ENCODE data around the gene DMWD.

DMWD gene

DNA sequence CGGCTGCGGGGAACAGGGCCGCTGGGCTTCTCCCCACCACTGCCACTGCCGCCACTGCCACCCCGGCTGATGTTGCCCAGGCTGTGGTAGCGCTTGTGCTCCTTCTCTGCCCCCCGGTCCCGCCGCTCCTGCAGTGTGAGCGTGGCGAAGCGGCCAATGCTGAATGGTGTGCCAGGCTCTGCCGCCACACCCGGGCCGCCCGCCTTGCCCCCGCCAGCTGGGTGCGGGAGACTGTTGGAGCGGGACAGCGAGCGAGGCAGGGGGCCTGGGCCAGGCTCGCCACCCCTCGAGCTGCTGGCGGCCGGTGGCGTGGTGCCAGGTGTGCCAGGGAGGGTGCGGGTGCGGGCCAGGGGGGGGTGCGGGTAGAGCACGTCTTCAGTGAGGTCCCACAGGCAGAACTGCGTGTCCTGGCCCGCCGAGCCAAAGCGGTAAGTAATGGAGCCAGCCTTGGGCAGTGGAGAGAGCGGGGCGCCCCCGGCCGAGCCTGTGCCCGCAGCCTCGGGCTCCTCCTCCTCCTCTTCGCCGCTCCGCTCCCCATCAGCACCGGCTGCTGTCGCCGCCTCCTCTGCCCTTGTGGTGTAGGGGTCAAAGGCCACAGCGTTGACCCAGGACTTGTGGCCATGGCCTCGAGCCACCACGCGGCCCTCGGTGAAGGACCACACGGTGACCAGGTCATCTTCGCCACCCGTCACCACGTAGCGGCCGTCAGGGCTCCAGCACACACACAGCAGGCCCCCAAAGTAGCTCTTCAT is 6.7 kb downstream of the DMWD start:
- no peak for DNase-seq (ENCODE audit: low spot score)

DNA sequence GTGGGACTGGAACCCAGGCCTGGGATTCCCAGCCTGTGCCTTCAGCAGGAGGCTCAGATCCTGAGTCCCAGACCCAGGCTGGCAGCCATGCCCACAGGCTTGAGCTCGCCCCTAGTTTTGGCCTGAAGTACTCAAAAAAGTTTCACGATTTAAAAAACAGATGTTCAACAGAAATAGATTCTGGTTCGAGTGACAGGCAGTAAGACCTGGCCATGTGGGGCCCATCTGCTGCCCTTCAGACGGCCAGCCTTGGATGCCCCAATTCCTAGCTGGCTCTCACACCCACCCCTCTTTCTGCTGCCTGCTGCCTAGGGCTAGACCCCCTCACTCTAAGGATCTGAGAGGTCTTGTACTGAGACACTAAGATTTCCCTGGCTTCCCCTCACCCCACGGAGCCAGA is 7.5 kb downstream of the DMWD start:
- no peak for DNase-seq (ENCODE audit: low spot score)

DNA sequence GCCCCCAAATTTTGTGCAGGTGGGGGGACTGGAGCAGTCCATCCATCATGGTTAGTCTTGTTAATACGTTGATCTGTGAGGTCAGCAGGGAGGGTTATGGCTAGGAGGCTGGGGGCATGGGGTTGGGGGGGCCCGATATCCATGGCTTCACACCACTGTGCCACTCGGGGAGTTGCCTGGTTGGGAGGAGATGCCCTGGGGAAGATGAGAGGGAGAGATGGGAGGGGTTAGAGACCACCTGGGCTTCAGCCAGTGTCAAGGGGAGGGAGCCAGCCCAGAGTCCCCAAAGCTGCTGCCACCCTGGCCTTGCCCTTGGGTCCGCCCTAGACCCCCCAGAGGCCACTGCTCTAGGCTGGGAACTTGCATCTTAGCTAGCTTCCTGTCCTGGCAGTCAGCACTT is 8.5 kb downstream of the DMWD start:
- DNase-seq (ENCODE audit: low spot score): no peak

DNA sequence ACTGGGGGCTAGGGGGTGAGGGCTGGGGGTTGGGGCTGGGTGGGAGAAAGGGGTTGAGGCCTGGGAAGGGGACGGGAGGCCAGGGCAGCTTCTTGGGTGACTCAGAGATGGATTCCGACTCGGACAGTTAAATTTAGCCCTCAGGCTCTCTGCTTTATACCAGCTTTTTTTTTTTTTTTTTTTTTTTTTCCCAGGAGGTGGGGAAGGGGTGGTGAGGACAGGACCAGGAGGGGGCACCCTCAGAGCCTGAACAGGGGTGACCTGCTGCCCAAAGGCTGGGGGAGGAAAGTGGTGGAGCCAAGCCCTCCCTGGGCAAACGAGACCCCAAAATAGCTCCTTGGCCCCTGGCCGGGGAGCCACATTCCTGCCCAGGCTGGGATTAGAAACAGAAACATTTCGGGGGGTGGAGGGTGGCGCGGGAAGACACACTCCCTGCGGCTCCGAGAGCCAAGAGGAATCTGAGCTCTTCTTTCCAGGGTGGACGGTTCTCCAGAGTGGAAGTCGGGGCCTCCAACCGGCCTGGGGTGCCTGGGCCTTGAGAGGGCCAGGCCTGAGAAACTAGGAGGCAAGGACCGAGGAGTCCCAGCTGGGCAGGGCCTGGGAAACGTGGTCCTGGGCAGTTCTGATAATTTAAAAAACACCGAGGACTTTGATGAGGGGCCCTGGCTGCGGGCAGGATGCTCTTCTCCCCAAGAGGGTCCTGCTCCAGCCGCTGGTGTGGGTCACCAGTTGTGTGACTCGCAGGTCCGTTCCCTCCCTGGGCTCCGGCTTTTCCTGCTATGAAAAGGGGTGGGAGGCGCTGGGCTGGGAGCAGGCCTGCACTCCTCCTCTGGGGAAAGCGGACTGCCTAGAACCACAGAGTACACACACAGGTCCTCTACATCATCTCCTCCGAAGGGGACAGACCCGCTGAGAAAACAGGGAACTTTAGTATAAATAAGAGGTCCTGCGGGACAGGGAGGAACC is 9.5 kb downstream of the DMWD start:
- no peak for DNase-seq (ENCODE audit: low spot score)

DNA sequence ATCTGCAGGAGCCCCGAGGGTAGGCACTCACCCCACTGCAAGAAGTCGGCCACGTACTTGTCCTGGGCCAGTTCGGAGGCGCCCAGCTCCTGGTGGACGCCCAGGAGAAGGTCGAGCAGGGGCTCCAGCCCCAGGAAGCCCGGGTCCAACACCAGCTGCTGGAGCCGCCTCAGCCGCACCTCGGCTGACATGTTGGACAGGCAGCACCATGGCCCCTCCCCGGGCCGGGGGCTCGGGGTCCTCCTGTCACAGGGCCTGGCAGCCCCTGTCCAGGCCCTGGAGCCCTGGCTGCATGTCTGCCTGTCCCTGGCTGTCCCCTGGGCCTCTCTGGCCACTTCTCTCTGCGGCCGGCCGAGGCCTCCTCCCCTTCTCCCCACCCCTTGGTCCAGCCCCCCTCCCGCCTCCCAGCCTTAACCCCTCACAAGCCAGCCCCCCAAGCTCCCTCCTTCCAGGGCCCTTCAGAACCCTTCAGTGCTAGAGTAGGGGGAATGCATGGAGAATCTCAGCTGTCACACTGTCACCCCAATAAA is 10.4 kb downstream of the DMWD start, which contains the start of gene DMPK:
Gene DMPK, minus strand, starts transcription at position 329 of the 530 bp plus-strand sequence. Its CDS starts 138 bp downstream, at position 191.
- DNase-seq (ENCODE audit: low spot score): no peak

DNA sequence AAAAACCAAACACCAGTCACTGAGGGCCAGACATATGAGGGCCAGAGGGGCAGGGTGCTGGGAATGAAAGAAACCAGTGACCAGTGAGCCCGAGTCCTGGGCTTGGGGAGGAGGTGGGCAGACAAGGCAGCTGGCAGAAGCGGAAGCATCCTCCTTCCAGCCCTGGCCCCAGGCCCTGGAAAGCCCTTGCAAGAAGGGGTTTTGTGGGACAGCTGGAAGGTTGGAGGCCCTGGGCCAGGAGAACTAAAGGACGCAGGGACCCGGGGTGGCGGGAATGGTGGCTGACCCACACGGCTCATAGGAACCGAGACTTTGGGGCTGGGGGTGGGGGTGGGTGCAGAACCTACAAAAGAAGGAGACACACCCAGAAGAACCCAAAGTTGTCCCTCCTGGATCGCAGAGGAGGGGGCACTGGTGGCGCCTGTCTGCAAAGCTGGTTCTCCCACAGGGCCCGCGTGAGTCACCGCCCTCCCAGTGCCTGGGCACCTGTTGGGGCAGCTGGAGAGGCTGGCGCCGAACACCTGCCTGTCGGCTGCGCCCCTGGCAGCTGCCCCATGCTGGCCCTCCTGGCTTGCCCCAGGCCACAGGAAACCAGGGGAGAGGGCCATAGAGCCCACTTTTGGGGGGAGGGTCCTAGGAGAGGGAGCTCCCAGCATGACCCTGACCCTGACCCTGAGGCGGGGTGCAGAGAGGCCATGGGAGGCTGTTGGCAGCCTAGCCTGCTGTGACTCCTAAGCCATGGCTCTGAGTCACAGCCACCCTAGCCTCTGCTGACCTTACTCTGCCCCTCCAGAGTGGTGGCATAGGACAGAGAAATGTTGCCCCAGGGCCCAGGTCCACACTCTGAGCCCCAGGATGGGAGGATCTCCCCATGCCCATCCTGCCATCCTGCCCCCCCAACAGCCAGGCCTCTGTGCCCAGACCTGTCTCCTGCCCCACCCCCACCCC is 11.2 kb downstream of the DMWD start:
- no peak for DNase-seq (ENCODE audit: low spot score)

DNA sequence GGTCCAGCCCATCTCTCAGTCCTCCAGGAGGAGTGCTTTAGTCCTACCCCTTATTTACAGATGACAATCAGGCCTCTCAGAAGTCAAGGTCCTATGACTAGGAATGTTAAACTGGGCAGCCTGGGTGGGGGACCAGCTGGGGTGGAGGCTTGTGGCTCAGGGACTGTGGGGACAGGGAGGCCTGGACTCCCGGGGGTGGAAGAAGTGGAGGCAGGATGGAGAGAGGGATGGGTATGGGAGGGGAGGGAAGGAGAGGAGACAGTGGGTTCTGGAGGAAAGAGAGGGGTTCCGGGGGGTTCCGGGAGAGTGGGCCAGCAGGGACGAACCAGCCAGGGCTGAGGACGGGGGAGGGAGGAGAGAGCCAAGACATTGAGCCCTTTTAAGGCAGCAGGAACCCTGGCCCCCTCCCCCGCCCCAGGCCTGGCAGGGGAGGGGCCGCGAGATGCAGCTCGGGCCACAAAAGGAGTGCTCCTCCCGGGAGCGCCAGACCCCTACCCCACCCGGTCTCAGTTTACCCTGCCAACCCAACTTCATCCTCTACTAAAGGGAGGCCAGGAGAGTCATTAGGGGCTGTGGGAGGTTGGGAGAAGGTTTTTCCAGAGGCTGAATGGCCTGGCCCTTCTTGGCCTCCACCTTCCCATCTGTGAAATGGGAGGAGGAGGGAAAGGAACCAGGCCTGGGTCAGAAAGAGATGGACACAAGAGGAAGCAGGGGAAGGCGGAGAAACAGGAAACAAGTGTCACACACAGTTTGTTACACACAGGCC is 12.0 kb downstream of the DMWD start:
- DNase-seq (ENCODE audit: low spot score): no peak

DNA sequence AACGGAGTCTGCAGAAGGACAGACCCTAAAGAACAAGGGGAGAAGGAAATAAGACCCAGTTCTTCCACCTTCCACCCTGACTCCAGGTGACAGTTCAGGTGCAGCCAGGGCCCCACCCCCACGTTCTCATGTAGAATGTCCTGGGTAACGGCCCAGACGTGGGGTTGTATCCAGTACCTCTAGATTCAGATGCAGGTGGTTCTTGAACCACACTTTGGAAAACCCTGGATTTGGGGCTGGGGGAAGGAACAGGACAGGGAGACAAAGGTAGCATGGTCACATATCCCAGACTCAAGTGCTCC is 12.5 kb downstream of the DMWD start:
- no peak for DNase-seq (ENCODE audit: low spot score)

DNA sequence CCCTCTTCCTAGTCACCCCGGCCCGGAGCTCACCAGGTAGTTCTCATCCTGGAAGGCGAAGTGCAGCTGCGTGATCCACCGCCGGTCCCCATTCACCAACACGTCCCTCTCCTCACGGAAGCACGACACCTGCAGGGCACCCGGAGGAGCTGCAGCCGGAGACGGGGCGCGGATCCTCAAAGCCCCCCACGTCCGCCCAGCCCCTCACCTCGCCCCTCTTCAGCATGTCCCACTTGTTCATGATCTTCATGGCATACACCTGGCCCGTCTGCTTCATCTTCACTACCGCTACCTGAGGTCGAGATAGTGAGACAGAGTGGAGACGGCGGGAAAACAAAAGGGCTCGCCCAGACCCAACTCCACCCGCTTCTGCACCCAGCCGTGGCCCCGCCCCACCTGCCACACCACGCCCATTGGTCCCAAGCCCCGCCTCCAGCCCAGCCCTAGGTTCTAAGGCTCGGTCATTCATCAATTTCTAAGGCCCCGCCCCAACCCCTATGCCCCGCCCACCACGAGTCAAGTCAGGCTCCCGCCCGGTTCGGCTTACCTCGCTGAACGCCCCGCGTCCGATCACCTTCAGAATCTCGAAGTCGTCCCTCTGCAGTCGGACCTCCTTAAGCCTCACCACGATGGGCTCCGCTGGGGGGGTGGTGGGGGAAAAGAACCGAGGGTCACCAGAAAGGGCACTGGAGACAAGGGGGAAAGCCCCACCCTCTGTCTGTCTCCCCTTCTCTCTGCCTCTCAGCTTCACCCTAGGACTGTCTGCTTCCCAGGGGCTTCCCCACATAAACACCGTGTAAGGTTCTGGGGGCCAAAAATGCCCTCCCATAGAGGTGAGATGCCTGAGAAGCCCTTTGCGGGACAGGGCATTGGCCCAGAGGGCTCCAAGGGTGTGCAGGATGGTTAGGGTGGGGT is 13.2 kb downstream of the DMWD start:
- DNase-seq (ENCODE audit: low spot score): peak; percentile 94

DNA sequence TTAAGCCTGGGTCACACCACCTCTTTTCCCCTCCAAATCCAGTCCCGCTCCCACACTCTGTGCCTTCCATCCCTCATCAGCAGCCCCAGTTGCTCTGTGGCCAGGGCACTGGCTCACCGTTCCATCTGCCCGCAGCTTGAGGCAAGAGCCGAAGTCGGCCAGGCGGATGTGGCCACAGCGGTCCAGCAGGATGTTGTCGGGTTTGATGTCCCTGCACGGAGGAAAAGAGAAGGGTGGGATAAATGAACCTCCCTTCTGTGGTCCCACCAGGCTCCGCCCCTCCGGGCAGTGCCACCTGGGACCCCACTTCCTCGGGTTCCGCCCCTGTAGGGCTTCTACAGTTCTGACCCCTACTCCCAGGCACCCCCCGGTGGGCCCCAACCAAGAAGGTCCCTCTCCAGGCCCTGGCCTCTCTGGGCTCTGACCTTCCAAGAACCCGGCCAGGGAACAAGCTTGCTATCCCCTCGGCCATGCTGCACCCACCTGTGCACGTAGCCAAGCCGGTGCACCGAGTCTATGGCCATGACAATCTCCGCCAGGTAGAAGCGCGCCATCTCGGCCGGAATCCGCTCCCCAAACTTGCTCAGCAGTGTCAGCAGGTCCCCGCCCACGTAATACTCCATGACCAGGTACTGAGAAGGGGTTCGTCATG is 14.5 kb downstream of the DMWD start:
- DNase-seq (ENCODE audit: low spot score): no peak

DNA sequence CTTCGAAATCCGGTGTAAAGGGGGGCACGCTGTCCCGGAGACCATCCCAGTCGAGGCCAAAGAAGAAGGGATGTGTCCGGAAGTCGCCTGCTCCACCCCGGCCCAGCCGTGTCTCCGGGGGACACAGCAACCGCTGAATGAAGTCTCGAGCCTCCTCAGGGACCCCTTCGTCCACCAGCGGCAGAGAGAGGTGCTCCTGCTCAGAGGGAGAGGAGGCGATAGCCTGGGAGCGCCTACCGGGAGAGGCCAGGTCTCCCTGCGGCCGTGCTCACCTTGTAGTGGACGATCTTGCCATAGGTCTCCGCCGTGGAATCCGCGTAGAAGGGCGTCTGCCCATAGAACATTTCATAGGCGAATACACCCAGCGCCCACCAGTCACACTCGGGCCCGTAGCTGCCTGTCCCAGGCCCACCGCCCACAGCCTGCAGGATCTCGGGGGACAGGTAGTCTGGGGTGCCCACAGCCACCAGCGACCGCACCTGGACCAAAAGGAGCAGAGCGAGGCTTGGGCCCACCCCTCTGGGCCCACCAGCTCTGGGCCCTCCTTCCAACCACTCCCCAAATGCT is 15.2 kb downstream of the DMWD start:
- DNase-seq (ENCODE audit: low spot score): no peak

DNA sequence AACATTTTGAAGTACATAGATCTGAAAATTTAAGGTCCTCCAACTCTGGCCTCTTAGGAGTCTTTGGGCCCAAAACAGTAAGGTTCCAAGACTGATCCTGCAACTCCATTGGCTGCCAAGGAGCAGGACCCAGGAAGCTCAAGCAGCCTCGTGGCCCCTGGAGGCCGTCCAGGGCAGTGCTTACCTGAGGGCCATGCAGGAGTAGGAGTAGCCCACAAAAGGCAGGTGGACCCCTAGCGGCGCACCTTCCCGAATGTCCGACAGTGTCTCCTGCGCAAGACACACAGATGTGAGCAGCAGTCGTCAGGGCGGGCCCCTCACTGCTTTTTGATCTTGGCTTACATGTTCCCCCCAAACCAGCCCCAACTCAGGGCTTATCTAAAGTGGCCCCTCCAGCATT is 17.9 kb downstream of the DMWD start:
- DNase-seq (ENCODE audit: low spot score): no peak

DNA sequence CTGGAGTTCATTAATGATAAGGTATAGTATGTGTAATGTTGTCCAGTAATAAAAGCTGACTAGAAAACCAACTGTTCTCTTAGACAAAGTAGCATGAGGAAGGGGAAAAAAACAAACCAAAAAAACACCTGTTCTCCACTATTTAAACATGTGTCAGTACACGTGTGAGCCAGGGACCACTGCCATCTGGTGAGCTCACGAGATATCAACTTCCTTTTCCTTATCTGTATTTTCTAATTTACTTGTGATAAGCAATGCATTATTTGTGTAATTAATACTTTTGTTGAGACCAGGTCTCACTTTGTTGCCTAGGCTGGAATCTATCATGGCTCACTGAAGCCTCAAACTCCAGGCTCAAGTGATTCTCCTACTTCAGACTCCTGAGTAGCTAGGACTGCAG is 19.3 kb downstream of the DMWD start:
- no peak for DNase-seq (ENCODE audit: low spot score)

DNA sequence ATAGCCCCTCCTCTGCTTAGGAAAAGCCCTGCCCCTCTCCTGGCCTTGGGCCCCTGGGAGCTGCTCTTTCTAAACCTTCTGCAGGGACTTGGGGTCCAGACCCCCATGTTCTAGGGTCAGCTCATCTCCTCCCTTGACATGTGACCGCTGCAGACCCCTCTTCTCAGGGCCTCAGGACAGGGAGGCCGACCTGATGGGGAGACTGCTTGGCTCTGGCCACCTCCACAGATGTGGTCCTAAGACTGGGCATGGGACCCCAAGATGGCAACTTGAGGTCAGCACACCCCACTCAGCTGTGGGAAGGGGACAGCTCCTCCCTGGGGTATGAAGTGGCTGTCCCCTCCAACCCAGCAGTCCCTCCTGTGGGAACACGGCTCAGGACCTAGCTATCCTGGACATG is 19.7 kb downstream of the DMWD start:
- DNase-seq (ENCODE audit: low spot score): no peak

DNA sequence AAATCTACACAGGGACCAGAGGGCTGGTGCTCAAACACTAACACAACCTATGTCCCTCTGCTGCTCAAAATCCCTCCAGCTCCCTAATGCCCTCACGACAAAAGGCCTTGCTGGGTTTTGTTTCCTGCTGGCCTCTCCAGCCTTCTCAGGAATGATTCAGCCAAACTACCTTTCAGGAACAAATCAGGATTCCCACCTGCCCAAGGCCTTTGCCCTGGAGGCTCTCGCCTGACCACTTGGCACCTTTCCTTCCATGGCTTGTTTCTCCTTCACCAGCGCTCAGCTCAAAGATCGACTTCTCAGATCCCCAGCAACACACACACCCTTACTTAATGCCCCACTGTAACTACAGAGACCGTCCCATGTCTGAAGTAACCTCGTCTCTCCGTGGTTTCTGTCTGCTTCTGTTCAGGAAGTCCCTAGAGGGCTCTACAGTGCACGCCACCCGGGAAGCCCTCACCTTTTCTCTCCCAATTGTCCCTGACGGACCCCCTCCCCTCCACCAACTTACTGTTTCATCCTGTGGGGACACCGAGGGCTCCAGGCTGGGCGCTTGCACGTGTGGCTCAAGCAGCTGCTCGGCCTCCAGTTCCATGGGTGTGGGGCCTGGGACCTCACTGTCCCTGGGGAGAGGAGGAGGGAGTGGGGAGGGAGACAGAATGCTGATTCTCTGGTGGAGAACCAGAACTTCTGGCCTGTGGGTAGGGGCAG is 20.4 kb downstream of the DMWD start:
- no peak for DNase-seq (ENCODE audit: low spot score)

DNA sequence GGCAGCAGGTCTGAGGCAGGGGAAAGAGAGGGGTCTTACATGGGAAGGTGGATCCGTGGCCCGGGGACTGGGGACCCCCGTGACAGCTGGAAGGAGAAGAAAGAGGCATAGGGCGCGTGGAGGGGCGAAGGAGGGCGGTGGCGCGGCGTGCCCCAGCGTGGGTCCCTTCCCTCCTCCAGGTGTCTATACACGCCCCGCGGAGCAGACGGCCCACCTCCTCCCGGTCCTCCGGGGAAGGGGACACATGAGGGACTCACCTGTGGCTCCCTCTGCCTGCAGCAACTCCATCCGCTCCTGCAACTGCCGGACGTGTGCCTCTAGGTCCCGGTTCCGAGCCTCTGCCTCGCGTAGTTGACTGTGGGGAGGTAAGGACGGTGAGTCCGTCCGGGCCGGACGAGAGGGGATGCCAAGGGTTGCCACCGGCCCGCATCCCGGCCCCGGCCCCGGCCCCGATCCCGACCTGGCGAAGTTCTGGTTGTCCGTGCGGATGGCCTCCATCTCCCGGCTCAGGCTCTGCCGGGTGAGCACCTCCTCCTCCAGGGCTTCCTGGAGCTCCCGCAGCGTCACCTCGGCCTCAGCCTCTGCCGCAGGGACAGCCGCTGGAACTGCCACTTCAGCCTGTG is 21.2 kb downstream of the DMWD start:
- no peak for DNase-seq (ENCODE audit: low spot score)

DNA sequence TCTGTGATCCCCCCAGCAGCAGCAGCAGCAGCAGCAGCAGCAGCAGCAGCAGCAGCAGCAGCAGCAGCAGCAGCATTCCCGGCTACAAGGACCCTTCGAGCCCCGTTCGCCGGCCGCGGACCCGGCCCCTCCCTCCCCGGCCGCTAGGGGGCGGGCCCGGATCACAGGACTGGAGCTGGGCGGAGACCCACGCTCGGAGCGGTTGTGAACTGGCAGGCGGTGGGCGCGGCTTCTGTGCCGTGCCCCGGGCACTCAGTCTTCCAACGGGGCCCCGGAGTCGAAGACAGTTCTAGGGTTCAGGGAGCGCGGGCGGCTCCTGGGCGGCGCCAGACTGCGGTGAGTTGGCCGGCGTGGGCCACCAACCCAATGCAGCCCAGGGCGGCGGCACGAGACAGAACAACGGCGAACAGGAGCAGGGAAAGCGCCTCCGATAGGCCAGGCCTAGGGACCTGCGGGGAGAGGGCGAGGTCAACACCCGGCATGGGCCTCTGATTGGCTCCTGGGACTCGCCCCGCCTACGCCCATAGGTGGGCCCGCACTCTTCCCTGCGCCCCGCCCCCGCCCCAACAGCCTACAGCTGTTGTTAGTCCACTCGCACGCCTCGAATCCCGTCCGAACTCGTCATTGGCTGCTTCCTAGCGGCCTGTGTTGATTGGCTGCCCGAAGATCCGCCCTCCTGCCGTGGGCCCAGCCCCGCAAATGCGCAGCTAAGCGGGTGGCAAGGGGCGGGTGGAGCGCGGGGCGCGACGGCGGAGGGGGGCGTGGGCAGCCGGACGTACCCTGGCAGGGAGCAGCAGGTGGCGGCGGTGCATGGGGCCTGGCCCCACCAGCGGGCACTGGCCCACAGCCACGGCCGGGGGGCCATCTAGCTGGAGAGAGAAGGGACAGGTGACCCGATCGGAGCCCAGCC is 22.2 kb downstream of the DMWD start:
- peak; percentile 96 for DNase-seq (ENCODE audit: low spot score)
